NCI-H446 (cell line): ENCODE measurements around the gene PRPF6.

Experiments
- DNase-seq, 2 experiments: peaks; one replicate each; lab custom pipeline; 2025; lab: John Stamatoyannopoulos, UW

The PRPF6 gene

DNA sequence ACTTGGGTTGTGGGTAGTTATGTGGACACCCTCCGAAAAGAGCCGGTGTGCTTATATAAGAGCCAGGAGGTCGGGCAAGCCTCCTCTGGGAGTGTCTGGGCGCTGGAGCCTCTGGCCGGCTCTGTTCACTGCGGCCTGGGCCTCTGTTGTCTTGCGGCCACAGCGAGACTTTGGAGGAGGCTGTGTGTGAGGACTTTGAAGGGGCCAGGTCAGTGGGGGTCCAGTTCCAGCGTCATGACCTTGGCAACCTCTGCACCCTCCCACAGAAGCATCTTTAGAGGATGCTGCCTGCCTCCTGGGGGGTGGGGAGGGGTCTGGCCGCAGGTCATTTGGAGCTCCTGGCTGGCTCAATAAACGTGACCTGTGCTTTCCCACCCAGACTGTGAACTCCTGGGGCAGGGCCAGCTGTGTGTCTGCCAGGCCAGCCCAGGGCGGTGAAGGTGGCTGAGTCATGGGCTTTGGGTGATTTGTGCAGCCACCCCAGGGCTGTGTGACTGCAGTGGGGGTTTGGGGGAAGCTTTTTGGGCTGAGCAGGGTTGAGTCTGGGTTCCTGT lies 83.3 kb downstream of the PRPF6 start:
- no peak for DNase-seq

DNA sequence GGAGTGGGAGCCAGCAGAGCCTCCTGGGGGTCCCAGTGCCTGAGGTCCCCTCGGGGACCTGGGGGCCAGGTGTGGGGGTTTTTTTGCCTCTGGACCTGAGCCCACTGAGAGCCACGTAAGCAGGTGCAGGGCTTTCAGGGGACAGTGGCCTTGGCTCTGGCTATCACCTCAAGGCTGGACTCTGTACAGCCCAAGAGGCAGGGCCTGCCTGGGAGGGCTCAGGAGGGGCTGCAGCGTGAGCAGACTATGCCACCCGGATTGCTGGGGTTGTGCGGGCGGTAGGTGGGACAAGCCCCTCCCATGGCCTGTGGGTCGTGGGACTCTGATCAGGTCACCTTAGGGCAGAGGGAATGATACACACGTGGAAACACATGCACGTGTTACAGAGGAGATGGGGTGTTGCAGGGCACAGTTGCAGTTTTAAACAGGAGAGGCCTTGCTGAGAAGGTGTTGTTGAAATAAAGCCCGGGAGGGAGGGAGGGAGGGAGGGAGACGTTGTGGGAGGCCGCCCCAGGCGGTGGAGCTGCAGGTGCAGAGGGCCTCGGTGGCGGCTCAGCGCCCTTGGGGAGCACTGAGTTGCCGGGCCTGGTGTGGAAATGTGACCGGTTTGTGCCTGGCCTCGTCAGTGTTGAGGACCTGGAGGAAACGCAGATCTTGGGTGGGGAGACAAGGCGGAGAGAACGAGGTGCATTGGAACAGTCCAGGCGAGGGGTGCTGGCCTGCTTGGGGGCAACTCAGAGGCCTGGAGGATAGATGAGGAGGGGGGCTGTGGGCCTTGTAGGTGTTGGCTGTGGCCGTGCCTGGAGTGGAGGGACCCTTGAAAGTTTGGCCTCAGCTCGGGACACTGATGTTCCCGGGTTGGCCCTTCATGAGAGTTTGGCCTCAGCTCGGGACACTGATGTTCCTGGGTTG lies 84.4 kb downstream of the PRPF6 start:
- no peak for DNase-seq

DNA sequence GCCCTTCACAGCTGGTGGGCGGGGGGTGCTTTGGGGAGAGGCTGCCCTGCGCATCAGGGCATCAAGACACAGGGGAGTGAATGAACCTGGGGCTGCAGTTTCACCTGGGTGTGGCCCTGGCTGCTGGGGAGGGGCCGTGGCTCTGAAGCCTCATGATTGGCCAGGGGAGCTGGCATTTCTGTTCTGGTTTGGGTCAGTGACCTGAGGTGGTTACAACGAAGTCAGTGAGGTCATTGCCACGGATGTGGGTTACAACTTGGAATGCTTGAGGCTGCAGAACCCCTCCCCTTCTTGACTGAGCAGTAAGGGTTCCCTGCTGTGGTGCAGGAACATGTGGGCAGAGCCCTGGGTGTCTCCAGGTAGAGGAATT lies 85.0 kb downstream of the PRPF6 start:
- no peak for DNase-seq

GRCh38 chr20:64067005-64067632 lies 86.2 kb downstream of the PRPF6 start:
- DNase-seq: no peak

DNA sequence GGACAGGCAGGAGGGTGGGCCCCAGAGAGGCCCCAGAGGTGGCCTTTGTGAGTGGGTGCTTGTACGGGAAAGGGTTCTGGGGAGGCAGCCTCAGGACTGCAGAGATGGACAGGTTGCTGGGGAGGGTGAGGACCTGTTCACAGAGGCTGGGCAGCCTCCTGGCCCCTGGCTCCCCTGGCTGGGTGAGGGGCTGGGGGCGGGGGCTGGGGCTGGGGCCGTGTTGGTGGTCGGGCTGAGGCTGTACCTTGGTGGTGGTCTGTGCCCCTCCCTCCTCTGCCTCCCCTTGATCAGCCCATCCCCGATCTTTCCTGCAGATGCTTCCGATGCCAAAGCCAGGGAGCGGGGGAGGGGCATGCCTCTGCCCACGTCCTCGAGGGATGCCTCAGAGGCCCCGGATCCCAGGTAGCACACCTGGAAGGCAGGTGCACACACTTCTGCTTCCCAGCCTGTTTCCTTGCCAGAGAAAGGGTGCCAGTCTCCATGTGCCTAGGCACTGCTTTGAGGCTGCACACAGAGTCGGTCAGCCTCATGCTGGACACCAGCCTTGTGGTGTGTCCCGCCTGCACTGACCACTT lies 86.9 kb downstream of the PRPF6 start:
- no peak for DNase-seq

DNA sequence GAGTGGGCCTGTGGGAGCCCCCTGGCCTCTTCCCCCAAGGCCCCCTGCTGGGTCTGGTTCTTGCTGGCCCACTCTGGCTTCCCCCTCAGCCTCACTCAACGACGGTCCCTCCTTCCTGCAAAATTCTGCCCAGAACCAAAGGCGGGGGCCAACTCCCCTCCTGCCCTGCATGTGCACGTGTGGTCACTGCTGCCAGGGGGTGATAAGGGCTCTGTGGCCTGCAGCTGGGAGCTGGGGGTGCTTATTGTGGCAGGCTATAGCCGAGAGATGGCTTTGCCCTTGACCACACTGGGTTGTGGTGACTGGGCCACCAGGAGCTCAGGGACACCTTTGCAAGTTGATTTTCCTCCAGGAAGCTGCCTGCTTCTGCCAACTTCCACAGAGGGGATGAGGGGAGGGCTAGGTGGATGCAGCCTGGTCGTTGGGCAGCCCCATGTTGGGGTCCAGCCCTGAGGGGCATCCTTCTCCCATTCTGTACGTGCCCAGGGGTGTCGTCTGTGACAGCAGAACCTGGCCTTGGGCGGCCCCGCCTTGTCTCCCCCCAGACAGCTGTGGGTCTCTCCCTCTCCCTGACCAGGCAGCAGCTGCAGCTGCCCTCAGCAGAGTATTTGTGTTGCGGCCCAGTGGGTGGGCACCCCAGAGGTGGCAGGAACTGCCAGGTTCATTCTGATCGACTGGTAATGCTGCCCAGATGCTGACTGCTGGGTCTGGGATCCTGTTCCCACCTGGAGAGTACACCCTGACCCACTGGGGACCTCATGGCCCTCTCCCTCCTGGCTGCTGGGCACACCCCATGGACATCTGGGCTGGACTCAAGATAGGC lies 87.7 kb downstream of the PRPF6 start:
- no peak for DNase-seq

DNA sequence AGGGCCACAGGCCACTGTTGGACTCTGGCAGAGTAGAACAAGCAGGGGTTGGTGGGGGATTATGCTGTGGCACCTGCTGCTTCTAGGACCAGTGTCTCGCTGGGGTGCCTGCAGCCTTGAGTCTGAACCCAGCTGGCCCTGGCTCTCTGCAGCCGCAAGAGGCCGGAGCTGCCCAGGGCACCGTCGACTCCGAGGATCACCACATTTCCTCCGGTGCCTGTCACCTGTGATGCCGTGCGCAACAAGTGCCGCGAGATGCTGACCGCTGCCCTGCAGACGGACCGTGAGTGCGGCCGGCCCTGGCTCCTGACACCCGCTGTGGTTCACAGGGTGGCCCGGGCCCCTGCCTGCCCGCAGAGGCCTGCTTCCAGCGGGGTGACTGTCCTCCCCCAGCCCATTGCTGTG lies 88.3 kb downstream of the PRPF6 start:
- DNase-seq: no peak

GRCh38 chr20:64069614-64070243 lies 88.8 kb downstream of the PRPF6 start:
- peak in 1 of 2 experiments; percentile 28 for DNase-seq

DNA sequence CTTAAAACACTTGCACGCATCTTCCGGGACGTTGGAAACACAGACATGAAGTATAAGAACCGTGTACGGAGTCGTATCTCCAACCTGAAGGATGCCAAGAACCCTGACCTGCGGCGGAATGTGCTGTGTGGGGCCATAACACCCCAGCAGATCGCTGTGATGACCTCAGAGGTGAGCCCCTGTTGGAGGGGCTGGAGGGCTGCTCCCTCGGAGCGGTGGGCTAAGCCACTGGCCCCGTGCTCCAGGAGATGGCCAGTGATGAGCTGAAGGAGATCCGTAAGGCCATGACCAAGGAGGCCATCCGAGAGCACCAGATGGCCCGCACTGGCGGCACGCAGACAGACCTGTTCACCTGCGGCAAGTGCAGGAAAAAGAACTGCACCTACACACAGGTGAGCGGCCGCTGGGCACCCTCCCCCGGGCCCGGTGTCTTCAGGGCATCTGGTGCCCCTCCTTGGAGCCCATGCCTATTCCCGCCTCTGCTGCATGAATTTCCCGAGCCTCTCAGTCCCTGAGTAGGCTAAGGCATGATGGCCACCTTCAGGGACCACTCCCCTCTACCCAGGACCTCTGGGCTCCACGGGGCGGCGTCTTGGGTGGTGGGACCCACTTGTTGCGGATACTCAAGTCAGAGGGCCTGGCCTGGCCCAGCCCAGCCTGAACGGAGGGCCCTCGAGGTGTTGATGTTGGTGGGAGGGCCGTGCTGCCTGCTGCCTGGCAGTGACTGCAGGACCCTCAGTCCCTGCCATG lies 89.5 kb downstream of the PRPF6 start:
- DNase-seq: no peak

GRCh38 chr20:64071341-64072332 lies 90.7 kb downstream of the PRPF6 start:
- DNase-seq: no peak

- DNase-seq: no peak
Measured at GRCh38 chr20:64072498-64073063, 91.6 kb downstream of the PRPF6 start.

- no peak for DNase-seq
Measured at GRCh38 chr20:64073476-64074183, 92.7 kb downstream of the PRPF6 start.

DNA sequence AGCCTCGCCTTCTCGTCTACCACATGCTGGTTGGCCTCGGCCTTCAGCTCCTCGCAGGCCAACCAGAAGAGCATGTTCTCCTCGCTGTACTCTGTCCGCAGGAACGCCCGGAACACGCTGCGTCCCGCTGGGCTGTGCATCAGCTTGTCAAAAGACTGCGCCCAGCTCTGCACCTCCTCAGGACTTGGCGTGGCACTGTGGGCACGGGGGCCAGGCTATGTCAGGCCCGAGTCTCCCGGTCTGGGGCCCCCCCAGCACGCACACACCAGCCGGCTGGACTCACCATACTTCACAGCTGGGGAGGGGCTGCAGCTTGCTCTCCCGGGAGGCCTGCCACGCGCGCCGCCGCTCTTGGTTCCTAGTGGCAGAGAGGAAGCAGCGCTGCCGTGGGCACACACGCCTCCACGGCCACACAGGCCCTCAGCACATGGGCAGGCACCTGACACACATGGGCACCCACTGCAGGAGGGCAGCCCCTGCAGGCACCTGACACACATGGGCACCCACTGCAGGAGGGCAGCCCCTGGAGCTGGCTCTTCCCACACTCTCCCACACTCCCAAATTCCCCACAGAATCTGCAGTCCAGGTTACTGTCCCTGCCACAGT lies 93.4 kb downstream of the PRPF6 start:
- no peak for DNase-seq

GRCh38 chr20:64074963-64075362 lies 94.0 kb downstream of the PRPF6 start:
- DNase-seq: no peak

DNA sequence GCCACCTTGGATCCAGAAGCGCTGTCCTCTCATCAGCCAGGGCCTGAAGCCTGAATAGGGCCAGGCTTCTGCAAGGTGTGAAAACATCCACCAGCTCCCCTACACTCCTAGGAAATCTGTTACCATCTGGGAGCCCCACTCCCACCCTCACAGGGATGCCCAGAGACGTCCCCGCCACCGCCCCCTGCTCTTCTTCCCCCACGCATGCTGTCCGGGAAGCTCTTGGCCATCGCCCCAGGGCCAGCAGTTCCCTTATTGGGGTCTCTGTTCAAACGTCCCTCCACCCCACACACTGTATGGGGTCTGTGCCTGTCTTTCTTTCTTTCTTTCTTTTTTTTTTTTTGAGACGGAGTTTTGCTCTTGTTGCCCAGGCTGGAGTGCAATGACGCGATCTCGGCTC lies 94.6 kb downstream of the PRPF6 start:
- no peak for DNase-seq

DNA sequence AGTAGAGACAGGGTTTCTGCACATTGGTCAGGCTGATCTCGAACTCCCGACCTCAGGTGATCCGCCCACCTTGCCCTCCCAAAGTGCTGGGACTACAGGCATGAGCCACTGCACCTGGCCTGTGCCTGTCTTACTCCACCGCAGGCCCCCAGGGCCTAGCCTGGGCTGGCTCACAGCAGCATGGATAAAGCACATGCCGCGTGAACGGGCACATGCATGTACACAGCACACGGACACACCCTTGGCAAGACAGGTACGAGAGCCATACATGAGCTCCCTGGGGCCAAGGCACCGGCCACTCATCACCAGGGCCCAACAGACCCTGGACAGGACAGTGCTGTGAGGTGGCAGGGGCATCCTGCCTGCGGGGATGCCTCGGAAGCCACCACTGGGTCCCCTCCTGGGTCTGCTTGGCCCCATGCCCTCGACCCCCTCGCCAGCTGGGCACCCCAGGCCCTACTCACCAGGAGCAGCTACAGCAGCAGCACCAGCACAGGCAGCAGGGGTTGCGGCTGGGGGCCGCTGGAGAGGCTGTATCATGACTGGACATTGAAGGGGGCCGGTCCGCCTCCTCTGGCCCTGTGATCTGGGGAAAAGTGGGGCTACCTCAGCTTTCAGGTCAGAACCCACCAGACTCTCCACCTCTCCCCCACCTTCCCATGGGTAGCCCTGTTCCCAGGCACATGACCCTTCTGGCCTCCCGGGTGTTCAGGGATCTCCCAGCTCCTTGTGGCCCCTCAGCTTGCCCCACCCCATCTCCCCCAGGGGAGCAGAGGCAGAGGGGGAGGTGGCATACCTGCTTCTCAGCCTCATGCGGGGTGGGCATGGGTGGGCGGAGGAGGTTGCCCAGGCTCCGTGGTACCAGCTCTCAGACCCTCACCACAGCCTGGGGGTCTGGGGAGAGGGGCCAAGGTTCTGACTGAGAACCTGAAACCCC lies 95.4 kb downstream of the PRPF6 start:
- DNase-seq: no peak

DNA sequence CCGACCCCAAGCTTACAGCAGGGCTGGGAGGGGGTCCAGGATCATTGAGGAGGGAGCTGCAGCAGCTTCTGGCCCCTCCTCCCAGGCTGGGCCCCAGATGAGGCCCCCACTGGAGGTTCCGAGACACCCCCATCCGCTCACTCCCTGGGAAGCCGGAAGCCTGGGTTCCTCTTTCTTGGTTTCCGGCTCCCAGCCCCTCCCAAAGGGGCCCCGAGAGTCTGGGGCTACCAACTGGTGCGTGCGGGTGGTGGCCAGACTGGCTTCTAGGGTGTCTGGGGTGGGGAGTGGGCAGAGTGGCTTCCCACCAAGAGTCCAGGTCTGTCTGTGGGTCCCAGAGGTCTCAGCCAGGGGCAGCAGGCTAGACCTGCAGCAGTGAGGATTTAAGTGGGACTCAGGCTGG lies 96.2 kb downstream of the PRPF6 start:
- no peak for DNase-seq
